GM21447 (cell line): ENCODE results near the gene CHPF.
A peak's percentile ranks its signal among the peaks of the same experiment; 100 is the strongest.

Source experiments
- ATAC-seq: cut with Tn5 transposase; IDR thresholded peaks from one replicate; pipeline ENCODE4 v1.9.1; 2021; ENCODE audit not compliant: unreplicated experiment

CHPF gene

GRCh38 chr2:219543596-219544358, at the start of gene CHPF, which contains the start of gene TMEM198:
Gene CHPF (minus strand): TSS chr2:219543809. CDS start chr2:219543538, 271 bp downstream.
Gene TMEM198 (plus strand): TSS chr2:219544028. CDS start chr2:219544728, 700 bp downstream.
- ATAC-seq, result peak; percentile 65

- ATAC-seq, result no peak
Measured at GRCh38 chr2:219593154-219593553, 49.5 kb upstream of the CHPF start.

GRCh38 chr2:219592736-219593135, 49.1 kb upstream of the CHPF start:
- no peak for ATAC-seq

- no peak for ATAC-seq
Measured at GRCh38 chr2:219591091-219591490, 47.5 kb upstream of the CHPF start.

GRCh38 chr2:219581346-219581745, 37.7 kb upstream of the CHPF start:
- no peak for ATAC-seq

- ATAC-seq, result no peak
Measured at GRCh38 chr2:219578811-219579613, 35.4 kb upstream of the CHPF start.

GRCh38 chr2:219576505-219577388, 33.1 kb upstream of the CHPF start:
- no peak for ATAC-seq

GRCh38 chr2:219575566-219576504, 32.2 kb upstream of the CHPF start:
- ATAC-seq, result no peak

GRCh38 chr2:219574484-219575311, 31.1 kb upstream of the CHPF start:
- ATAC-seq, result no peak

GRCh38 chr2:219573166-219573565, 29.6 kb upstream of the CHPF start:
- ATAC-seq, result no peak

GRCh38 chr2:219572237-219573001, 28.8 kb upstream of the CHPF start, which contains the start of gene INHA:
Gene INHA (plus strand): TSS chr2:219572310. CDS start chr2:219572375, 65 bp downstream.
- ATAC-seq, result no peak

- no peak for ATAC-seq
Measured at GRCh38 chr2:219571311-219572236, 28.0 kb upstream of the CHPF start, which contains the start of gene OBSL1. Gene OBSL1 (minus strand): TSS chr2:219571539. CDS start chr2:219571232, 307 bp downstream.

GRCh38 chr2:219570924-219571310, 27.3 kb upstream of the CHPF start:
- ATAC-seq, result no peak

- ATAC-seq, result no peak
Measured at GRCh38 chr2:219570194-219570923, 26.8 kb upstream of the CHPF start.

GRCh38 chr2:219569635-219570034, 26.0 kb upstream of the CHPF start:
- ATAC-seq, result no peak

- no peak for ATAC-seq
Measured at GRCh38 chr2:219569041-219569440, 25.4 kb upstream of the CHPF start.
